ENCODE measurements around the gene CEP131.

The CEP131 gene

GRCh38 chr17:81250286-81251093 is 27.7 kb upstream of the CEP131 start:
- no peak overlapping the region for H3K27ac ChIP-seq (ENCODE audit: low read depth, low read length)
- no peak overlapping the region for H3K4me3 ChIP-seq (ENCODE audit: low read depth in 1 of 2, low read length in 2 of 2)
- H3K27me3 ChIP-seq (ENCODE audit: control insufficient read depth in 1 of 2, insufficient read depth in 2 of 2, low read length in 2 of 2) = no peaks in the 10 kb centered on the region
- H3K4me1 ChIP-seq (ENCODE audit: insufficient read depth, low read length) = peaks cover 10% of the 10 kb centered on the region
- H3K9ac ChIP-seq (ENCODE audit: low read length) = no peak overlapping the region
- peaks cover 25% of the 10 kb centered on the region for H3K36me3 ChIP-seq (ENCODE audit: insufficient read depth, low read length)
- no peaks in the 10 kb centered on the region for H3K9me3 ChIP-seq (ENCODE audit: low read length)

GRCh38 chr17:81249223-81250040 is 26.7 kb upstream of the CEP131 start:
- Histone ChIP-seq H3K9ac (ENCODE audit: low read length) (no peak overlapping the region), H3K27ac (ENCODE audit: low read depth, low read length) (no peak overlapping the region), H3K36me3 (ENCODE audit: insufficient read depth, low read length) (peaks cover 25% of the 10 kb centered on the region), H3K4me1 (ENCODE audit: insufficient read depth, low read length) (no peaks in the 10 kb centered on the region), H3K9me3 (ENCODE audit: low read length) (no peaks in the 10 kb centered on the region), H3K27me3 (ENCODE audit: control insufficient read depth in 1 of 2, insufficient read depth in 2 of 2, low read length in 2 of 2) (no peaks in the 10 kb centered on the region), H3K4me3 (ENCODE audit: low read depth in 1 of 2, low read length in 2 of 2) (no peak overlapping the region)

GRCh38 chr17:81248649-81249048 is 25.9 kb upstream of the CEP131 start:
- Histone ChIP-seq H3K4me1 (ENCODE audit: insufficient read depth, low read length) (no peaks in the 10 kb centered on the region), H3K27ac (ENCODE audit: low read depth, low read length) (no peak overlapping the region), H3K4me3 (ENCODE audit: low read depth in 1 of 2, low read length in 2 of 2) (no peak overlapping the region), H3K36me3 (ENCODE audit: insufficient read depth, low read length) (peaks cover 25% of the 10 kb centered on the region), H3K9ac (ENCODE audit: low read length) (no peak overlapping the region), H3K9me3 (ENCODE audit: low read length) (no peaks in the 10 kb centered on the region), H3K27me3 (ENCODE audit: control insufficient read depth in 1 of 2, insufficient read depth in 2 of 2, low read length in 2 of 2) (no peaks in the 10 kb centered on the region)

- Histone ChIP-seq H3K4me1 (ENCODE audit: insufficient read depth, low read length) (no peaks in the 10 kb centered on the region), H3K27ac (ENCODE audit: low read depth, low read length) (no peak overlapping the region), H3K9me3 (ENCODE audit: low read length) (no peaks in the 10 kb centered on the region), H3K4me3 (ENCODE audit: low read depth in 1 of 2, low read length in 2 of 2) (no peak overlapping the region), H3K27me3 (ENCODE audit: control insufficient read depth in 1 of 2, insufficient read depth in 2 of 2, low read length in 2 of 2) (no peaks in the 10 kb centered on the region), H3K9ac (ENCODE audit: low read length) (no peak overlapping the region), H3K36me3 (ENCODE audit: insufficient read depth, low read length) (peaks cover 21% of the 10 kb centered on the region)
Measured at GRCh38 chr17:81247339-81247990, 24.7 kb upstream of the CEP131 start.

GRCh38 chr17:81246679-81247338 is 24.0 kb upstream of the CEP131 start:
- Histone ChIP-seq H3K4me3 (ENCODE audit: low read depth in 1 of 2, low read length in 2 of 2) (no peak overlapping the region), H3K27ac (ENCODE audit: low read depth, low read length) (no peak overlapping the region), H3K36me3 (ENCODE audit: insufficient read depth, low read length) (peaks cover 14% of the 10 kb centered on the region), H3K9me3 (ENCODE audit: low read length) (no peaks in the 10 kb centered on the region), H3K27me3 (ENCODE audit: control insufficient read depth in 1 of 2, insufficient read depth in 2 of 2, low read length in 2 of 2) (no peaks in the 10 kb centered on the region), H3K4me1 (ENCODE audit: insufficient read depth, low read length) (no peaks in the 10 kb centered on the region), H3K9ac (ENCODE audit: low read length) (no peak overlapping the region)

- H3K9ac ChIP-seq (ENCODE audit: low read length) = no peak overlapping the region
- H3K4me1 ChIP-seq (ENCODE audit: insufficient read depth, low read length) = no peaks in the 10 kb centered on the region
- no peaks in the 10 kb centered on the region for H3K9me3 ChIP-seq (ENCODE audit: low read length)
- no peak overlapping the region for H3K4me3 ChIP-seq (ENCODE audit: low read depth in 1 of 2, low read length in 2 of 2)
- H3K27me3 ChIP-seq (ENCODE audit: control insufficient read depth in 1 of 2, insufficient read depth in 2 of 2, low read length in 2 of 2) = no peaks in the 10 kb centered on the region
- H3K36me3 ChIP-seq (ENCODE audit: insufficient read depth, low read length) = peaks cover 12% of the 10 kb centered on the region
- H3K27ac ChIP-seq (ENCODE audit: low read depth, low read length) = no peak overlapping the region
Measured at GRCh38 chr17:81246343-81246670, 23.5 kb upstream of the CEP131 start.

GRCh38 chr17:81245665-81246342 is 23.0 kb upstream of the CEP131 start:
- peaks cover 2% of the 10 kb centered on the region for H3K4me1 ChIP-seq (ENCODE audit: insufficient read depth, low read length)

GRCh38 chr17:81245024-81245664 is 22.4 kb upstream of the CEP131 start:
- Histone ChIP-seq H3K36me3 (ENCODE audit: insufficient read depth, low read length) (peaks cover 4% of the 10 kb centered on the region), H3K9me3 (ENCODE audit: low read length) (no peaks in the 10 kb centered on the region), H3K27me3 (ENCODE audit: control insufficient read depth in 1 of 2, insufficient read depth in 2 of 2, low read length in 2 of 2) (no peaks in the 10 kb centered on the region), H3K4me1 (ENCODE audit: insufficient read depth, low read length) (peaks cover 9% of the 10 kb centered on the region), H3K27ac (ENCODE audit: low read depth, low read length) (no peak overlapping the region), H3K4me3 (ENCODE audit: low read depth in 1 of 2, low read length in 2 of 2) (no peak overlapping the region), H3K9ac (ENCODE audit: low read length) (no peak overlapping the region)

More at GRCh38 chr17:81245665-81246342, 23.0 kb upstream of the CEP131 start:
- Histone ChIP-seq H3K9ac (ENCODE audit: low read length) (no peak overlapping the region), H3K36me3 (ENCODE audit: insufficient read depth, low read length) (peaks cover 7% of the 10 kb centered on the region), H3K9me3 (ENCODE audit: low read length) (no peaks in the 10 kb centered on the region), H3K27ac (ENCODE audit: low read depth, low read length) (no peak overlapping the region), H3K4me3 (ENCODE audit: low read depth in 1 of 2, low read length in 2 of 2) (no peak overlapping the region), H3K27me3 (ENCODE audit: control insufficient read depth in 1 of 2, insufficient read depth in 2 of 2, low read length in 2 of 2) (no peaks in the 10 kb centered on the region)

GRCh38 chr17:81244358-81245023 is 21.7 kb upstream of the CEP131 start:
- Histone ChIP-seq H3K27ac (ENCODE audit: low read depth, low read length) (no peak overlapping the region), H3K27me3 (ENCODE audit: control insufficient read depth in 1 of 2, insufficient read depth in 2 of 2, low read length in 2 of 2) (no peaks in the 10 kb centered on the region), H3K4me1 (ENCODE audit: insufficient read depth, low read length) (peaks cover 13% of the 10 kb centered on the region), H3K36me3 (ENCODE audit: insufficient read depth, low read length) (peaks cover 2% of the 10 kb centered on the region), H3K9ac (ENCODE audit: low read length) (no peak overlapping the region), H3K9me3 (ENCODE audit: low read length) (no peaks in the 10 kb centered on the region), H3K4me3 (ENCODE audit: low read depth in 1 of 2, low read length in 2 of 2) (no peak overlapping the region)

GRCh38 chr17:81243333-81243664 is 20.5 kb upstream of the CEP131 start:
- Histone ChIP-seq H3K4me1 (ENCODE audit: insufficient read depth, low read length) (peaks cover 15% of the 10 kb centered on the region), H3K4me3 (ENCODE audit: low read depth in 1 of 2, low read length in 2 of 2) (no peak overlapping the region), H3K9ac (ENCODE audit: low read length) (no peak overlapping the region), H3K27ac (ENCODE audit: low read depth, low read length) (no peak overlapping the region), H3K9me3 (ENCODE audit: low read length) (no peaks in the 10 kb centered on the region), H3K27me3 (ENCODE audit: control insufficient read depth in 1 of 2, insufficient read depth in 2 of 2, low read length in 2 of 2) (no peaks in the 10 kb centered on the region), H3K36me3 (ENCODE audit: insufficient read depth, low read length) (no peaks in the 10 kb centered on the region)

All from muscle layer of colon (tissue), 2 donors.